SU-DHL-6 (cell line): Measurements from ENCODE around the gene NDC80.
"Not testable (repeated sequence)": the region's sequence is repeated elsewhere in the genome, so short reads cannot be mapped to it uniquely, and the experiment has no call there.

Experiments
- CTCF ChIP-seq: fragments of 200-600 bp; sonication (generic); IDR thresholded peaks from one replicate; pipeline ENCODE4 v1.5.1; 2017; ENCODE audit warnings: antibody characterized with exemption, mild to moderate bottlenecking, low read length, moderate library complexity; ENCODE audit not compliant: insufficient read depth, poor library complexity, severe bottlenecking
- EZH2phosphoT487 ChIP-seq: fragments of 200-600 bp; sonication (generic), shearing (Covaris generic); conservative IDR thresholded peaks from 2 replicates; pipeline ENCODE4 v1.6.1; 2018; ENCODE audit warnings: mild to moderate bottlenecking, antibody characterized with exemption, low read length, moderate library complexity, mixed read lengths

- TF ChIP-seq CTCF, EZH2phosphoT487: not testable (repeated sequence)
These were observed 90.9 kb downstream of the NDC80 start for GRCh38 chr18:2662288-2662687.
